HFF-Myc (cell line): ENCODE data around the gene TSC22D2.
A peak's percentile ranks its signal among the peaks of the same experiment; 100 is the strongest.

Experiments used
- DNase-seq: peaks from one replicate; pipeline ENCODE4 v3.0.0-alpha.2; 2011; ENCODE audit warnings: low read depth; ENCODE audit errors: extremely low read depth
- H3K4me3 ChIP-seq: replicated peaks from 2 replicates; pipeline ENCODE4 v1.5.1; 2011; ENCODE audit warnings: low read depth, mild to moderate bottlenecking, control low read depth, low read length
- CTCF ChIP-seq: IDR thresholded peaks from 2 replicates; pipeline ENCODE4 v1.5.1; 2012; ENCODE audit warnings: mild to moderate bottlenecking, low read depth, low read length, control low read depth; ENCODE audit errors: missing control alignments

Gene TSC22D2

GRCh38 chr3:150407051-150407807 is 869 bp upstream of the TSC22D2 start:
- no peak for DNase-seq
- peak overlapping the region; percentile 78 for H3K4me3 ChIP-seq
- TF ChIP-seq CTCF, result no peak

- peak overlapping the region; percentile 78 for H3K4me3 ChIP-seq
- no peak for DNase-seq
- TF ChIP-seq CTCF, result no peak
These were observed 284 bp upstream of the TSC22D2 start for GRCh38 chr3:150407808-150408220.

- TF ChIP-seq CTCF, result no peak
- H3K4me3 ChIP-seq, result peak overlapping the region; percentile 78
- DNase-seq, result no peak
These were observed 1.0 kb downstream of the TSC22D2 start for GRCh38 chr3:150409125-150409511.

- no peak for DNase-seq
- H3K4me3 ChIP-seq, result peak overlapping the region; percentile 78
- TF ChIP-seq CTCF, result peak; percentile 42
These were observed 1.6 kb downstream of the TSC22D2 start for GRCh38 chr3:150409512-150410310.

- TF ChIP-seq CTCF, result no peak
- no peak for DNase-seq
These were observed 2.4 kb downstream of the TSC22D2 start for GRCh38 chr3:150410311-150411105.

GRCh38 chr3:150411106-150411460 is 3.0 kb downstream of the TSC22D2 start:
- DNase-seq, result no peak
- peak overlapping the region; percentile 78 for H3K4me3 ChIP-seq
- TF ChIP-seq CTCF, result no peak

More at GRCh38 chr3:150410311-150411105, 2.4 kb downstream of the TSC22D2 start:
- peak overlapping the region; percentile 78 for H3K4me3 ChIP-seq
